B cell (primary cell): ENCODE results near the gene GABRP.

ENCODE experiments used
- CTCF ChIP-seq: fragments of 200-600 bp; IDR thresholded peaks from one replicate; pipeline ENCODE4 v1.8.0; 2022; ENCODE audit warnings: antibody characterized with exemption, mild to moderate bottlenecking
- EZH2 ChIP-seq: IDR thresholded peaks from 2 replicates; pipeline ENCODE4 v1.6.1; 2012; ENCODE audit warnings: borderline replicate concordance, low read depth, mild to moderate bottlenecking, moderate library complexity, low read length; ENCODE audit not compliant: insufficient read depth, poor library complexity, severe bottlenecking

- TF ChIP-seq CTCF: no peak
- TF ChIP-seq EZH2: no peak
Measured at GRCh38 chr5:170747851-170748250, 35.7 kb upstream of the GABRP start.
